Caco-2 (cell line): ENCODE measurements around the gene DNAAF9. TPM values are rescaled to one million over a fixed set of nuclear protein-coding genes. Genes with fewer than 3 reads are reported as not detected.

ENCODE experiments used
- BruUV-seq: library from RNA; stranded (reverse); fragments of 400-500 nt; replicated peaks from 2 replicates; lab custom pipeline; 2021; lab: Mats Ljungman, UMichigan
- CTCF ChIA-PET: fragments of 300-600 bp; sonication (Branson Sonifier 250); formaldehyde crosslinking; loops from one replicate; lab custom pipeline; 2022; ENCODE audit warnings: antibody characterized with exemption; lab: Charles Lee
- POLR2A ChIA-PET: fragments of 300-600 bp; sonication (Branson Sonifier 250); formaldehyde crosslinking; loops from one replicate; lab custom pipeline; 2022; ENCODE audit warnings: antibody characterized with exemption; lab: Charles Lee
- DNase-seq, 2 experiments: peaks; one replicate each; pipeline versions ENCODE4 v3.0.0 to v3.0.0-alpha.2; 2020 to 2022
- H3K27me3 ChIP-seq: replicated peaks from 2 replicates; pipeline ENCODE4 v1.6.0; 2011; ENCODE audit warnings: low read length; ENCODE audit not compliant: control insufficient read depth, insufficient read depth
- H3K36me3 ChIP-seq: 2 replicates; pipeline ENCODE4 v1.5.1; 2011; ENCODE audit warnings: low read length; ENCODE audit not compliant: control insufficient read depth, insufficient read depth
- H3K4me1 ChIP-seq: fragments of 250-450 bp; sonication (Bioruptor Pico); 2 replicates; pipeline ENCODE4 v1.5.1; 2020; ENCODE audit warnings: mild to moderate bottlenecking
- H3K4me3 ChIP-seq: 2 replicates; pipeline ENCODE4 v1.5.1; 2011; ENCODE audit warnings: low read depth, mild to moderate bottlenecking, control low read depth, low read length
- H3K9me3 ChIP-seq: fragments of 250-450 bp; sonication (Bioruptor Pico); 2 replicates; pipeline ENCODE4 v1.5.1; 2020; ENCODE audit warnings: mild to moderate bottlenecking, moderate library complexity
- H3K27ac Mint-ChIP-seq: one replicate; pipeline ENCODE4 v1.8.0; 2022; ENCODE audit warnings: mixed read lengths; ENCODE audit not compliant: unreplicated experiment
- H3K27me3 Mint-ChIP-seq: one replicate; pipeline ENCODE4 v1.8.0; 2022; ENCODE audit warnings: mixed read lengths; ENCODE audit not compliant: insufficient read depth, unreplicated experiment
- H3K36me3 Mint-ChIP-seq: one replicate; pipeline ENCODE4 v1.8.0; 2022; ENCODE audit warnings: mild to moderate bottlenecking, mixed read lengths; ENCODE audit not compliant: insufficient read depth, unreplicated experiment
- H3K4me1 Mint-ChIP-seq: one replicate; pipeline ENCODE4 v1.8.0; 2022; ENCODE audit warnings: low read depth, mixed read lengths; ENCODE audit not compliant: unreplicated experiment
- H3K4me3 Mint-ChIP-seq: one replicate; pipeline ENCODE4 v1.8.0; 2022; ENCODE audit warnings: mild to moderate bottlenecking, moderate library complexity, mixed read lengths; ENCODE audit not compliant: unreplicated experiment
- H3K9me3 Mint-ChIP-seq: one replicate; pipeline ENCODE4 v1.8.0; 2022; ENCODE audit warnings: mixed read lengths; ENCODE audit not compliant: unreplicated experiment
- CTCF ChIP-seq, 2 experiments: fragments of 200-600 bp in 1 of 2; IDR thresholded peaks; 1 replicate in 1 of 2; 2 replicates in 1 of 2; pipeline versions ENCODE4 v1.5.1 to v1.8.0; 2011 to 2022; ENCODE audit warnings: antibody characterized with exemption in 1 of 2, control low read depth in 1 of 2, inconsistent platforms in 1 of 2, low read depth in 1 of 2, low read length in 1 of 2, mild to moderate bottlenecking in 1 of 2, moderate library complexity in 1 of 2; ENCODE audit not compliant: insufficient read depth in 1 of 2, severe bottlenecking in 1 of 2, unreplicated experiment in 1 of 2
- intact Hi-C: fragments of 100-400 bp; cut with micrococcal nuclease; formaldehyde crosslinking; loops from one replicate; pipeline ENCODE4 v1.10.0; 2022; ENCODE audit not compliant: unreplicated experiment
- total RNA-seq: library from RNA; stranded (reverse); gene quantifications from 2 replicates; pipeline ENCODE4 v1.2.3, GENCODE V29; 2022

DNAAF9 gene
- total RNA-seq, 1 experiment from 2014 or later = not detected

DNA sequence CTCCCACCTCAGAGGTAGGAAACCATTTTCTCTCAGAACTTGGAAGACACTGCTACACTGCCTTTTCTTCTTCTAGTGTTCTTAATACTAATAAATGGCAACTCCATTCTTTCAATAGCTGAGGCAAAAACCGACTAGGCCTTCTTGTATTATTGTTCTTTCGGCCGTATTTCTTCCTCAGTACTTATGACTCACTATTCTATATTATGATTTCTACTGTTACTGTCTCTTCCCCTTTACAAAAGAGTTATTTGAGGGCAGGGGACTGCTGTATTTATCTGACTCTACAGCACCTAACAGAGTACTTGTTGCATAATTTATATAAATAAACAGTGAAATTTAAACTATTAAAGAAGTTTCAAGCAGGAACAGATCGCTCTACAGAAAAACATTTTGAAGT, 3.1 kb downstream of the DNAAF9 start:
- no TSS peak for BruUV-seq
- Mint-ChIP-seq H3K36me3 (no peaks in the 10 kb centered on the region), H3K4me3 (no peak overlapping the region), H3K27me3 (no peaks in the 10 kb centered on the region), H3K4me1 (peaks cover 16% of the 10 kb centered on the region), H3K9me3 (no peaks in the 10 kb centered on the region), H3K27ac (no peak overlapping the region)
- peaks cover 20% of the 10 kb centered on the region for H3K4me1 ChIP-seq
- POLR2A ChIA-PET = no interaction called here
- DNase-seq = no peak
- H3K36me3 ChIP-seq = no peaks in the 10 kb centered on the region
- TF ChIP-seq CTCF (IDR thresholded peaks at IDR 0.05; ENCODE audit: insufficient read depth in 1 of 2, low read depth in 1 of 2, low read length in 1 of 2, severe bottlenecking in 1 of 2, unreplicated experiment in 1 of 2) = no peak
- intact Hi-C loops = no loop called here
- CTCF ChIA-PET = no interaction called here
- no peaks in the 10 kb centered on the region for H3K9me3 ChIP-seq
- H3K27me3 ChIP-seq = no peaks in the 10 kb centered on the region
- H3K4me3 ChIP-seq = no peak overlapping the region

- H3K4me1 Mint-ChIP-seq = peaks cover 16% of the 10 kb centered on the region
Measured at GRCh38 chr20:3403741-3404140, 3.7 kb downstream of the DNAAF9 start.

DNA sequence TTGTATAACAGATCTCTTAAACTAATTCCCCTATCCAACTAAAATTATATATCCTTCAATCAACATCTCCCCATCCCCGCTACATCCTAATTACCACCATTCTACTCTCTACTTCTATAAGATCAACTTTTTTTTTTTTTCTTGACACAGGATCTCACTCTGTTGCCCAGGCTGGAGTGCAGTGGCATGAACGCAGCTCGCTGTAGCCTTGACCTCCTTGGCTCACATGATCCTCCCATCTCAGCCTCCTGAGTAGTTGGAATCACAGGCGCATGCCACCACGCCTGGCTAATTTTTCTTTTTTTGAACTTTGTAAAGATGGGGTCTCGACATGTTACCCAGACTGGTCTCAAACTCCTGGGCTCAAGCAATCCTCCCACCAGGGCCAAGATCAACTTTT, 5.0 kb downstream of the DNAAF9 start:
- H3K9me3 Mint-ChIP-seq = no peaks in the 10 kb centered on the region
- H3K4me3 Mint-ChIP-seq = no peak overlapping the region
- POLR2A ChIA-PET = no interaction called here
- H3K27me3 Mint-ChIP-seq = no peaks in the 10 kb centered on the region
- no peaks in the 10 kb centered on the region for H3K27me3 ChIP-seq
- H3K36me3 ChIP-seq = no peaks in the 10 kb centered on the region
- H3K27ac Mint-ChIP-seq = no peak overlapping the region
- no peaks in the 10 kb centered on the region for H3K36me3 Mint-ChIP-seq
- BruUV-seq = no TSS peak
- peaks cover 20% of the 10 kb centered on the region for H3K4me1 ChIP-seq
- DNase-seq = no peak
- no peak for TF ChIP-seq CTCF (IDR thresholded peaks at IDR 0.05; ENCODE audit: insufficient read depth in 1 of 2, low read depth in 1 of 2, low read length in 1 of 2, severe bottlenecking in 1 of 2, unreplicated experiment in 1 of 2)
- CTCF ChIA-PET = interaction anchor here (0.7 kb wide), 1 partner anchor 1726 kb away, joined by 3 read pairs; no protein-coding TSS in a partner anchor
- H3K4me3 ChIP-seq = no peak overlapping the region
- peaks cover 16% of the 10 kb centered on the region for H3K4me1 Mint-ChIP-seq
- intact Hi-C loops = no loop called here
- H3K9me3 ChIP-seq = no peaks in the 10 kb centered on the region

More at GRCh38 chr20:3403741-3404140, 3.7 kb downstream of the DNAAF9 start:
- H3K9me3 ChIP-seq = no peaks in the 10 kb centered on the region
- H3K27me3 Mint-ChIP-seq = no peaks in the 10 kb centered on the region
- intact Hi-C loops = no loop called here
- peaks cover 20% of the 10 kb centered on the region for H3K4me1 ChIP-seq
- no peak overlapping the region for H3K4me3 ChIP-seq
- no peaks in the 10 kb centered on the region for H3K27me3 ChIP-seq
- H3K4me3 Mint-ChIP-seq = no peak overlapping the region
- no peaks in the 10 kb centered on the region for H3K36me3 ChIP-seq
- ChIA-PET CTCF (no interaction called here), POLR2A (no interaction called here)
- H3K9me3 Mint-ChIP-seq = no peaks in the 10 kb centered on the region
- no peak overlapping the region for H3K27ac Mint-ChIP-seq
- TF ChIP-seq CTCF (IDR thresholded peaks at IDR 0.05; ENCODE audit: insufficient read depth in 1 of 2, low read depth in 1 of 2, low read length in 1 of 2, severe bottlenecking in 1 of 2, unreplicated experiment in 1 of 2) = no peak
- no TSS peak for BruUV-seq
- H3K36me3 Mint-ChIP-seq = no peaks in the 10 kb centered on the region
- DNase-seq = no peak
